HCT116 (cell line): Measurements from ENCODE around the gene CHCHD3. TPM values are rescaled to one million over a fixed set of nuclear protein-coding genes. Genes with fewer than 3 reads are reported as not detected.

Experiments used
- ATAC-seq: fragments of 200-7000 bp; cut with Tn5 transposase; 2 replicates; pipeline ENCODE4 v1.9.1; 2020; ENCODE audit warnings: mild to moderate bottlenecking, moderate library complexity
- BruUV-seq: library from RNA; stranded (reverse); fragments of 400-500 nt; replicated peaks from 2 replicates; lab custom pipeline; 2021; lab: Mats Ljungman, UMichigan
- CTCF ChIA-PET: fragments of 300-600 bp; sonication (Branson Sonifier 250); formaldehyde crosslinking; loops from one replicate; lab custom pipeline; 2021; ENCODE audit warnings: antibody characterized with exemption; lab: Charles Lee
- POLR2A ChIA-PET: fragments of 300-600, 350-600 bp; sonication (Branson Sonifier 250); formaldehyde crosslinking; loops from one replicate; lab custom pipeline; 2021; ENCODE audit warnings: antibody characterized with exemption; lab: Charles Lee
- RAD21 ChIA-PET, 2 experiments: fragments of 300-600 bp; sonication (Branson Sonifier 250); formaldehyde crosslinking; loops; one replicate each; lab custom pipeline; 2023; ENCODE audit warnings: low total read pairs in 2 of 2; ENCODE audit not compliant: uncharacterized antibody in 2 of 2, unreplicated experiment in 2 of 2, low non-redundant PET in 1 of 2; lab: Charles Lee
- DNase-seq: peaks from one replicate; pipeline ENCODE4 v3.0.0-alpha.2; 2010; ENCODE audit warnings: low read depth, low spot score
- H2AFZ ChIP-seq: fragments of 200-600 bp; shearing (Covaris generic), sonication (generic); 2 replicates; pipeline ENCODE4 v1.6.1; 2017; ENCODE audit warnings: low read depth, mixed run types, mixed read lengths, antibody characterized with exemption, low read length; ENCODE audit not compliant: poor library complexity, severe bottlenecking
- H3K27ac ChIP-seq: 2 replicates; pipeline ENCODE4 v1.5.1; 2012; ENCODE audit warnings: low read depth, low read length
- H3K27me3 ChIP-seq: fragments of 200-600 bp; sonication (generic); 2 replicates; pipeline ENCODE4 v1.6.1; 2016; ENCODE audit warnings: mixed run types, low read length, mixed read lengths; ENCODE audit not compliant: insufficient read depth
- H3K36me3 ChIP-seq, 2 experiments: fragments of 200-500 bp in 1 of 2; fragments of 200-600 bp in 1 of 2; sonication (Bioruptor generic) in 1 of 2; sonication (generic) in 1 of 2; 2 replicates each; pipeline versions ENCODE4 v1.5.1 to v1.6.1; 2014 to 2016; ENCODE audit warnings: low read length in 2 of 2, inconsistent platforms in 1 of 2, mixed read lengths in 1 of 2, mixed run types in 1 of 2; ENCODE audit not compliant: insufficient read depth in 2 of 2, control insufficient read depth in 1 of 2
- H3K4me1 ChIP-seq, 2 experiments: fragments of 200-600 bp in 1 of 2; sonication (generic) in 1 of 2; 2 replicates each; pipeline versions ENCODE4 v1.5.1 to v1.6.1; 2012 to 2017; ENCODE audit warnings: low read length in 2 of 2, inconsistent platforms in 1 of 2, mild to moderate bottlenecking in 1 of 2, mixed read lengths in 1 of 2, mixed run types in 1 of 2, moderate library complexity in 1 of 2; ENCODE audit not compliant: insufficient read depth in 2 of 2, control insufficient read depth in 1 of 2
- H3K4me2 ChIP-seq: fragments of 200-600 bp; sonication (generic); 2 replicates; pipeline ENCODE4 v1.6.1; 2017; ENCODE audit warnings: mixed run types, low read length, mixed read lengths
- H3K4me3 ChIP-seq, 2 experiments: fragments of 200-600 bp in 1 of 2; sonication (generic) in 1 of 2; replicated peaks in 1 of 2; 2 replicates each; pipeline ENCODE4 v1.5.1; 2011 to 2016; ENCODE audit warnings: low read length in 2 of 2, control low read depth in 1 of 2, low read depth in 1 of 2, mild to moderate bottlenecking in 1 of 2, mixed read lengths in 1 of 2, mixed run types in 1 of 2
- H3K79me2 ChIP-seq: fragments of 200-600 bp; sonication (generic); 2 replicates; pipeline ENCODE4 v1.6.1; 2017; ENCODE audit warnings: mild to moderate bottlenecking, mixed run types, low read length, moderate library complexity, mixed read lengths; ENCODE audit not compliant: insufficient read depth
- H3K9ac ChIP-seq: fragments of 200-600 bp; sonication (generic); 2 replicates; pipeline ENCODE4 v1.6.1; 2016; ENCODE audit warnings: low read length, mixed read lengths
- H3K9me2 ChIP-seq: fragments of 200-600 bp; sonication (generic), shearing (Covaris generic); 2 replicates; pipeline ENCODE4 v1.6.1; 2017; ENCODE audit warnings: mixed run types, mild to moderate bottlenecking, moderate library complexity; ENCODE audit not compliant: insufficient read depth
- H3K9me3 ChIP-seq, 2 experiments: fragments of 200-500 bp in 1 of 2; fragments of 200-600 bp in 1 of 2; sonication (Bioruptor generic) in 1 of 2; sonication (generic) in 1 of 2; 2 replicates each; pipeline ENCODE4 v1.6.1; 2014 to 2017; ENCODE audit warnings: low read length in 2 of 2, mixed read lengths in 2 of 2, inconsistent platforms in 1 of 2, low read depth in 1 of 2, mild to moderate bottlenecking in 1 of 2, mixed run types in 1 of 2, moderate library complexity in 1 of 2; ENCODE audit not compliant: control insufficient read depth in 1 of 2, insufficient read depth in 1 of 2
- H4K20me1 ChIP-seq: fragments of 200-600 bp; sonication (generic), shearing (Covaris generic); 2 replicates; pipeline ENCODE4 v1.6.1; 2017; ENCODE audit warnings: mixed run types, mild to moderate bottlenecking, moderate library complexity; ENCODE audit not compliant: insufficient read depth
- ATF3 ChIP-seq: IDR thresholded peaks from 2 replicates; pipeline ENCODE4 v1.6.1; 2012
- CBX3 ChIP-seq: IDR thresholded peaks from 2 replicates; pipeline ENCODE4 v1.6.1; 2012; ENCODE audit warnings: low read depth
- CEBPB ChIP-seq: IDR thresholded peaks from 2 replicates; pipeline ENCODE4 v1.6.1; 2012; ENCODE audit warnings: low read depth
- CTCF ChIP-seq, 3 experiments: fragments of 200-600 bp in 1 of 3; sonication (generic) in 1 of 3; IDR thresholded peaks in 2 of 3; conservative IDR thresholded peaks in 1 of 3; 2 replicates each; pipeline ENCODE4 v1.5.1; 2012 to 2017; ENCODE audit warnings: low read depth in 2 of 3, low read length in 2 of 3, antibody characterized with exemption in 1 of 3, borderline replicate concordance in 1 of 3, control low read depth in 1 of 3, mild to moderate bottlenecking in 1 of 3, mixed read lengths in 1 of 3, mixed run types in 1 of 3, moderate library complexity in 1 of 3; ENCODE audit not compliant: insufficient read depth in 1 of 3
- EZH2 ChIP-seq: fragments of 200-600 bp; sonication (generic); IDR thresholded peaks from 2 replicates; pipeline ENCODE4 v1.6.1; 2017; ENCODE audit warnings: antibody characterized with exemption, mixed run types
- EZH2phosphoT487 ChIP-seq: fragments of 200-600 bp; IDR thresholded peaks from 2 replicates; pipeline ENCODE4 v1.6.1; 2018; ENCODE audit warnings: antibody characterized with exemption, borderline replicate concordance
- FOSL1 ChIP-seq: IDR thresholded peaks from 2 replicates; pipeline ENCODE4 v1.6.1; 2012; ENCODE audit warnings: low read depth
- JUND ChIP-seq: IDR thresholded peaks from 2 replicates; pipeline ENCODE4 v1.6.1; 2012
- MAX ChIP-seq: IDR thresholded peaks from 2 replicates; pipeline ENCODE4 v1.6.1; 2012
- POLR2A ChIP-seq: IDR thresholded peaks from 2 replicates; pipeline ENCODE4 v1.7.0; 2011; ENCODE audit warnings: borderline replicate concordance; ENCODE audit not compliant: insufficient read depth, insufficient read length; ENCODE audit errors: extremely low read depth
- POLR2AphosphoS5 ChIP-seq: IDR thresholded peaks from 2 replicates; pipeline ENCODE4 v1.6.1; 2011; ENCODE audit warnings: mild to moderate bottlenecking, low read depth, low read length, moderate library complexity
- REST ChIP-seq: IDR thresholded peaks from 2 replicates; pipeline ENCODE4 v1.6.1; 2012; ENCODE audit warnings: low read depth
- SP1 ChIP-seq: IDR thresholded peaks from 2 replicates; pipeline ENCODE4 v1.6.1; 2012; ENCODE audit warnings: low read depth
- SRF ChIP-seq: IDR thresholded peaks from 2 replicates; pipeline ENCODE4 v1.6.1; 2012; ENCODE audit warnings: low read depth
- TCF7L2 ChIP-seq: IDR thresholded peaks from 2 replicates; pipeline ENCODE4 v1.7.0; 2011; ENCODE audit warnings: borderline replicate concordance, inconsistent platforms; ENCODE audit not compliant: insufficient read depth, insufficient read length; ENCODE audit errors: extremely low read depth
- ZBTB33 ChIP-seq: IDR thresholded peaks from 2 replicates; pipeline ENCODE4 v1.6.1; 2011; ENCODE audit warnings: mild to moderate bottlenecking, low read length, moderate library complexity; ENCODE audit not compliant: insufficient replicate concordance; ENCODE audit errors: extremely low read depth
- ZFX ChIP-seq: fragments of 450-650 bp; IDR thresholded peaks from 2 replicates; pipeline ENCODE4 v1.6.1; 2017
- intact Hi-C: fragments of 100-400 bp; cut with micrococcal nuclease; formaldehyde crosslinking; loops from 2 replicates; pipeline ENCODE4 v1.10.0; 2022
- total RNA-seq: library from RNA; stranded (reverse); gene quantifications from one replicate; pipeline ENCODE4 v1.2.1, GENCODE V29; 2021; ENCODE audit not compliant: unreplicated experiment

CHCHD3 gene
- total RNA-seq, 1 experiment from 2014 or later: 73.5 TPM

GRCh38 chr7:133081119-133081598 lies 731 bp downstream of the CHCHD3 start:
- peaks cover 0 to 6% of the 10 kb centered on the region in 2 experiments; a peak in 1 of 4 replicates for H3K36me3 ChIP-seq
- POLR2A ChIA-PET: no interaction called here
- peak overlapping the region; percentile 90 to 93 for H3K4me3 ChIP-seq
- no peak overlapping the region for H2AFZ ChIP-seq
- DNase-seq (no peak), ATAC-seq (no peak)
- no peaks in the 10 kb centered on the region for H3K27me3 ChIP-seq
- no peaks in the 10 kb centered on the region for H3K9me2 ChIP-seq
- H3K9me3 ChIP-seq: no peaks in the 10 kb centered on the region
- no TSS peak for BruUV-seq
- CTCF ChIA-PET: interaction anchor here (0.7 kb wide), 1 partner anchor 1351 kb away, joined by 3 read pairs; no protein-coding TSS in a partner anchor
- H3K4me1 ChIP-seq: peaks cover 0 to 10% of the 10 kb centered on the region in 2 experiments; a peak in 2 of 4 replicates
- RAD21 ChIA-PET: no interaction called here
- peak overlapping the region; percentile 90 for H3K4me2 ChIP-seq
- intact Hi-C loops: loop anchor here (10.0 kb wide), 1 partner anchor 1234 kb away; the partner anchor contains the start of gene SLC35B4
- TF ChIP-seq ZFX (no peak), ATF3 (no peak), SRF (no peak), POLR2A (no peak), CEBPB (no peak), POLR2AphosphoS5 (no peak; the same call in 1 of the 2 replicates), FOSL1 (no peak), EZH2phosphoT487 (no peak), REST (no peak), ZBTB33 (no peak), TCF7L2 (no peak), JUND (no peak), CTCF (IDR thresholded peaks at IDR 0.05 in 2 of 3, conservative IDR thresholded peaks at IDR 0.05 in 1 of 3; ENCODE audit: borderline replicate concordance in 1 of 3, insufficient read depth in 1 of 3, low read depth in 2 of 3, low read length in 2 of 3) (no peak), MAX (no peak), EZH2 (no peak), SP1 (no peak), CBX3 (no peak)
- H3K27ac ChIP-seq: peak overlapping the region; percentile 62
- H3K79me2 ChIP-seq: peaks cover 57% of the 10 kb centered on the region
- peaks cover 12% of the 10 kb centered on the region; the same call in 1 of the 2 replicates for H4K20me1 ChIP-seq
- peak overlapping the region; percentile 84 for H3K9ac ChIP-seq
